ENCODE measurements around the gene ZYX. TPM values are rescaled to one million over a fixed set of nuclear protein-coding genes. Genes with fewer than 3 reads are reported as not detected.
A peak's percentile ranks its signal among the peaks of the same experiment; 100 is the strongest.

Gene ZYX
- total RNA-seq, 2 donors from 2014 or later = 54.9 to 110 TPM

- TF ChIP-seq CTCF (IDR thresholded peaks at IDR 0.05) = no peak
- no peak overlapping the region for H3K4me3 ChIP-seq
- no peaks in the 10 kb centered on the region for H3K27me3 ChIP-seq
- H3K9me3 ChIP-seq = no peaks in the 10 kb centered on the region
- no peak overlapping the region for H3K9ac ChIP-seq (ENCODE audit: low read depth in 2 of 2, low read length in 2 of 2)
- intact Hi-C loops (cut with DNase I) = no loop called here
- no peak overlapping the region for H3K27ac ChIP-seq
- H3K4me1 ChIP-seq = no peaks in the 10 kb centered on the region
- DNase-seq = no peak
- no peaks in the 10 kb centered on the region for H3K36me3 ChIP-seq
These were observed 45.5 kb downstream of the ZYX start for GRCh38 chr7:143426479-143427142.

DNA sequence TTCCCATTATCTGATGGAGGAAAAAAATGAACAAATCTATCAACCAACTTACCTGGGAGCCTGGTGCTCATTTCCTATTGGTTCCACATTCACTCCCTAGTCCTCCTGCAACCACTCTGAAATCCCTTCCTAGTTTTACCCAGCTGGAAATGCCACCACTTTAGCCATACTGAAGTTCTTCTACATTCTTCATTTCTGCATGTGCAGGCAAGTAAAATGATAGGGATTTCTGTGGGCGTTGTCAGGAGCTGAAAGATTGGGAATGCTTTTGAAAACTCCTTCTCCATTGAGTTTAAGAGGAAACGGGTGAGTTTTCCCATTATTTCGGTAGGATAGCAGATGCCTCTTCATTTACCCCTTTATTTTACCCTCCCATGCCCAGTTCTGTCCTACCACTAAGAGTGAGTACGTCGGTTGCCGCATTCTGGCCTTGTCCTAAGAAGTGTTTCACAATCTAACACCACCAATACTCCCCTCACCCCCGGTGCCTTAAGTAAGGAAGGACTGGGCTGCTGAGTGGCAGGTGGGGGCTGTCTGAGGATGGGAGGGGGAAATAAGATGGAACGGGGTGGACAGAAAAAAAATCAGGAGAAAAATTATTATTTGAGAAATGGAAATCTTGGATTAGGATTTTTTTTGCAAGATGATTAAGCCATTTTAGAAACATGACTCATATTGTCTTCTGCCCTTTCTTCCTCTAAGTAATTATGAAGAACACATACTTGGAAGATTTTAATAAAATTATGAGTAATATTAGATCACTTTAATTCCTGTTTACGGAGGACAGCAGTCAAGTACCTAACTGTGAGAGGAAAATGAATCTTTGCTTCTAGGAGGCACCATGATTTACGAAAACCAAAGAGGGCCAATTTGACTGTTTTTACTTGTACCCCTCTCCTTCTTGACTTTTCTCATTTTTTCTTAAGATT lies 48.9 kb downstream of the ZYX start:
- Histone ChIP-seq H3K4me3 (no peak overlapping the region), H3K9me3 (no peaks in the 10 kb centered on the region), H3K9ac (ENCODE audit: low read depth in 2 of 2, low read length in 2 of 2) (no peak overlapping the region), H3K36me3 (no peaks in the 10 kb centered on the region), H3K27me3 (no peaks in the 10 kb centered on the region), H3K27ac (no peak overlapping the region), H3K4me1 (no peaks in the 10 kb centered on the region)
- intact Hi-C loops (cut with DNase I) = no loop called here
- no peak for TF ChIP-seq CTCF (IDR thresholded peaks at IDR 0.05)
- DNase-seq = no peak

- Histone ChIP-seq H3K4me1 (no peaks in the 10 kb centered on the region), H3K4me3 (no peak overlapping the region), H3K27me3 (no peaks in the 10 kb centered on the region), H3K27ac (no peak overlapping the region), H3K9me3 (no peaks in the 10 kb centered on the region), H3K36me3 (no peaks in the 10 kb centered on the region), H3K9ac (ENCODE audit: low read depth in 2 of 2, low read length in 2 of 2) (no peak overlapping the region)
- DNase-seq = no peak
- intact Hi-C loops (cut with DNase I) = no loop called here
- TF ChIP-seq CTCF (IDR thresholded peaks at IDR 0.05) = no peak
These were observed 50.0 kb downstream of the ZYX start for GRCh38 chr7:143431109-143431508.

- DNase-seq = no peak
- intact Hi-C loops (cut with DNase I) = no loop called here
- no peak for TF ChIP-seq CTCF (IDR thresholded peaks at IDR 0.05)
These were observed 52.6 kb downstream of the ZYX start for GRCh38 chr7:143433759-143434158.

DNA sequence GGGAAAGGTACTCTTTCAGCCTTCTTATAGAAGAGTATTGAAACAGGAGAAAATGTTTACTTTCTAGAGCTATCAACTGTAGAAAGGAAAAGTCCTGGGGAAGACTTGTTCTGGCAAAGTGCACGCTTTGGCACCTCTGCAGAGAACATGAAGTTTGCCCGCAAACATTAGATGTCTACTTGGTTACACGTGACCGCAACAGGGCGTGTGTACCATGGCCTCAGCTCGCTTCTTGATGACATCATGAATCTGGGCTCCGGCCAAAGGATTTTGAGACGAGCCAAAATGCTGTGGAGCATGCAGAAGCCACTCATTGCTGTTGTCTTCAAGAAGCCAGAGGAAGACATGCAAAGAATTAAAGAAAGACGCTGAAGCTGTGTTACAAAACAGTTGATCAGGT lies 53.5 kb downstream of the ZYX start:
- Histone ChIP-seq H3K27me3 (no peaks in the 10 kb centered on the region), H3K27ac (no peak overlapping the region), H3K9ac (ENCODE audit: low read depth in 2 of 2, low read length in 2 of 2) (no peak overlapping the region), H3K4me3 (no peak overlapping the region), H3K4me1 (no peaks in the 10 kb centered on the region), H3K36me3 (no peaks in the 10 kb centered on the region), H3K9me3 (no peaks in the 10 kb centered on the region)
- intact Hi-C loops (cut with DNase I) = no loop called here
- peak; percentile 29 for DNase-seq
- TF ChIP-seq CTCF (IDR thresholded peaks at IDR 0.05) = no peak

More at GRCh38 chr7:143433759-143434158, 52.6 kb downstream of the ZYX start:
- H3K36me3 ChIP-seq = no peaks in the 10 kb centered on the region
- no peak overlapping the region for H3K9ac ChIP-seq (ENCODE audit: low read depth in 2 of 2, low read length in 2 of 2)
- no peaks in the 10 kb centered on the region for H3K9me3 ChIP-seq
- H3K4me3 ChIP-seq = no peak overlapping the region
- no peaks in the 10 kb centered on the region for H3K4me1 ChIP-seq
- no peaks in the 10 kb centered on the region for H3K27me3 ChIP-seq
- H3K27ac ChIP-seq = no peak overlapping the region

Measured in colonic mucosa (tissue), 4 donors.